Panc1 (cell line): Measurements from ENCODE around the gene NEURL1B. TPM values are rescaled to one million over a fixed set of nuclear protein-coding genes. Genes with fewer than 3 reads are reported as not detected.

Experiments
- ATAC-seq: fragments of 200-7000 bp; cut with Tn5 transposase; 2 replicates; pipeline ENCODE4 v1.9.1; 2020; ENCODE audit warnings: mild to moderate bottlenecking, moderate library complexity
- BruUV-seq: library from RNA; stranded (reverse); fragments of 400-500 nt; replicated peaks from 2 replicates; lab custom pipeline; 2021; lab: Mats Ljungman, UMichigan
- CTCF ChIA-PET: fragments of 300-600 bp; sonication (Branson Sonifier 250); formaldehyde crosslinking; loops from one replicate; lab custom pipeline; 2022; ENCODE audit warnings: antibody characterized with exemption; lab: Charles Lee
- POLR2A ChIA-PET: fragments of 300-600 bp; sonication (Branson Sonifier 250); formaldehyde crosslinking; loops from one replicate; lab custom pipeline; 2022; ENCODE audit warnings: antibody characterized with exemption; lab: Charles Lee
- DNase-seq: peaks from one replicate; pipeline ENCODE4 v3.0.0-alpha.2; 2010; ENCODE audit warnings: low read depth, low spot score
- H3K27ac ChIP-seq: 2 replicates; pipeline ENCODE4 v1.5.1; 2011; ENCODE audit warnings: mild to moderate bottlenecking, low read length, inconsistent platforms
- H3K27me3 ChIP-seq: fragments of 200-500 bp; sonication (Bioruptor generic); 2 replicates; pipeline ENCODE4 v1.6.0; 2014; ENCODE audit warnings: low read length, inconsistent platforms; ENCODE audit not compliant: control insufficient read depth, insufficient read depth
- H3K36me3 ChIP-seq: fragments of 200-500 bp; sonication (Bioruptor generic); 2 replicates; pipeline ENCODE4 v1.5.1; 2014; ENCODE audit warnings: inconsistent platforms, mild to moderate bottlenecking, low read length, moderate library complexity; ENCODE audit not compliant: control insufficient read depth, insufficient read depth
- H3K4me1 ChIP-seq: 2 replicates; pipeline ENCODE4 v1.5.1; 2011; ENCODE audit warnings: inconsistent platforms, mild to moderate bottlenecking, low read length, moderate library complexity; ENCODE audit not compliant: control insufficient read depth, insufficient read depth
- H3K4me3 ChIP-seq, 2 experiments: 2 replicates each; pipeline ENCODE4 v1.5.1; 2011 to 2012; ENCODE audit warnings: low read depth in 2 of 2, low read length in 2 of 2, mild to moderate bottlenecking in 2 of 2, inconsistent platforms in 1 of 2, moderate library complexity in 1 of 2
- H3K9me3 ChIP-seq: fragments of 200-500 bp; sonication (Bioruptor generic); 2 replicates; pipeline ENCODE4 v1.5.1; 2014; ENCODE audit warnings: low read depth, mild to moderate bottlenecking, inconsistent platforms, low read length, moderate library complexity; ENCODE audit not compliant: control insufficient read depth, insufficient read depth
- POLR2AphosphoS5 ChIP-seq: IDR thresholded peaks from 2 replicates; pipeline ENCODE4 v1.6.1; 2012; ENCODE audit warnings: mild to moderate bottlenecking, low read depth, low read length, moderate library complexity
- SIN3A ChIP-seq: IDR thresholded peaks from 2 replicates; pipeline ENCODE4 v1.6.1; 2012; ENCODE audit warnings: low read depth, mild to moderate bottlenecking, low read length, moderate library complexity, borderline replicate concordance; ENCODE audit not compliant: insufficient read depth
- TCF7L2 ChIP-seq: IDR thresholded peaks from 2 replicates; pipeline ENCODE4 v1.6.1; 2011; ENCODE audit warnings: mild to moderate bottlenecking, low read depth, low read length, inconsistent platforms
- in situ Hi-C: cut with HindIII; loops from 2 replicates; pipeline ENCODE4 v1.10.0; 2016; ENCODE audit warnings: low sequenced_read_pairs, low pct_unique_long_range_greater_than_20kb
- intact Hi-C: fragments of 100-400 bp; cut with micrococcal nuclease; formaldehyde crosslinking; loops from one replicate; pipeline ENCODE4 v1.10.0; 2022; ENCODE audit not compliant: unreplicated experiment
- total RNA-seq: library from RNA; stranded (reverse); gene quantifications from one replicate; pipeline ENCODE4 v1.2.1, GENCODE V29; 2021; ENCODE audit not compliant: unreplicated experiment
- TF ChIP-seq, protein P1 (sequence below): fragments of 450-650 bp; IDR thresholded peaks from 2 replicates; pipeline ENCODE4 v1.5.1; 2017; ENCODE audit warnings: mild to moderate bottlenecking
- TF ChIP-seq, protein P2 (sequence below), 2 experiments: IDR thresholded peaks; 2 replicates each; pipeline ENCODE4 v1.6.1; 2011 to 2012; ENCODE audit warnings: low read depth in 2 of 2, control low read depth in 1 of 2, low read length in 1 of 2, mild to moderate bottlenecking in 1 of 2, moderate library complexity in 1 of 2; ENCODE audit not compliant: insufficient read depth in 1 of 2

NEURL1B gene
- total RNA-seq, 1 experiment from 2014 or later = 5.3 TPM

DNA sequence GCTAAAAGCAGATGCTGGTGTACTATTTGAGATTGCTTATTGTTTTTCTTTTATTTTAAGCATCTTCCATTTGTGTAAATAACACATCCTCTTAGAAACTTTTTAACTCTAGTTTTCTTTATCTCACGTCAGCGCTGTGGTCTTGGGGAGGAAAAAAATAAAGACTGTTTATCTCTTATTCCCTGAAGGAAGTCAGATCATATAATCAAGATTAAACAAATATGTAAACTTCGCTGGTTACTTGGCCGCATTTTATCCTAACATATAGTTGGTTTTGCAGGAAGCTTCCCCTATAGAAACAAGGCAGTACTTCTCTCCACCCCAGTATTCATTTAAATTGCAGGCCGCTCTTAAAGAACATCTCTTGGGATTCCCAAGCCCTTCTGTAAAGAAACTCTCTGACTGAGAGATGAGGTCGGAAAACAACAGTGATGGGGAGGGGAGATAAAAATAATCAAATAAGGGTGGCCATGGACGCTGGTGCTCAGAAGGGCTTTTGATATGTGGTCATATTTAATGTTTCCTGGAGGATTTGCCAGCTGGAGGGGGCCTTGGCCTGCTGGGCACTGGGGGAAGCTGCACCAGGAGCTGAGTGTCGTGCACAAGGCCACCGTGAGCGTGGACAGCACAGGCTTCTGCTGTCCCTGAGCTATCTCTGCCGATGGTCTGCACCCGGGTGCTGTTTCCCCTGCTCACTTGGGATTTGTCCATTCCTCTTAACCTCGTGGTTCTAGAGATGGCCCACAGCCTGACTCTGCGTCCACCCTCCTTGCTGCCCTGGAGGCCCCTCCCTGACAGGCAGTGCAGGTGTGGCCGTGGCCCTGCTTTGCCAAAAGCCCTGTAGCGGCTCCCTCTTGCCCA, 23.8 kb downstream of the NEURL1B start:
- CTCF ChIA-PET = interaction anchor here (0.5 to 0.6 kb wide), 2 partner anchors 17 to 21 kb away, joined by 3 to 5 read pairs; no protein-coding TSS in a partner anchor
- no peak for DNase-seq

DNA sequence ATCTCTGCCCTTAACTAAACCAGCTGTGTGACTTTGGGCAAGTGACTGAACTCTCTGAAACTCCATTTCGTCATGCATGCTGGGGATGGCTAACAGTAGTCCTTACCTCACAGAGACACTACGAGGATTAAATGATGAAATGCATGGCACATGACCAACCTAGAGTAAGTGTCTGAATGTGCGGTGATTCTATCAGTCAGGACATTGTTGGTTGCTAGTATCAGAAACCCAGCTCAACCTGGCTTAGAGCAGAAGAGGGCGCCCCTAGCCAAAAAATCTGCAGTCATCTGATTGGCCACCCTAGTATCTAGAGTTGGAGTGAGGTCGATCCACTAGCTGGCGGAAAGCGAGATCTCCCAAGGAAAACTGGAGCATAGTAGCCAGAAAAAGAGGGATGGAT, 25.2 kb downstream of the NEURL1B start:
- ChIA-PET CTCF (interaction anchor here (0.5 to 0.7 kb wide), 4 partner anchors 19 to 246 kb away, joined by 3 to 5 read pairs (median 4); no protein-coding TSS in a partner anchor), POLR2A (interaction anchor here (0.7 kb wide), 1 partner anchor 155 kb away, joined by 3 read pairs; no protein-coding TSS in a partner anchor)
- in situ Hi-C loops (no loop called here), intact Hi-C loops (no loop called here)
- H3K4me1 ChIP-seq = no peaks in the 10 kb centered on the region
- no peaks in the 10 kb centered on the region for H3K9me3 ChIP-seq
- H3K4me3 ChIP-seq = no peak overlapping the region
- H3K36me3 ChIP-seq = no peaks in the 10 kb centered on the region
- no peak overlapping the region for H3K27ac ChIP-seq
- no peaks in the 10 kb centered on the region for H3K27me3 ChIP-seq
- 0 out of 2 replicates have a peak, but pooled peaks have one; percentile 39 for ATAC-seq
- no TSS peak for BruUV-seq
- TF ChIP-seq, protein P1, sequence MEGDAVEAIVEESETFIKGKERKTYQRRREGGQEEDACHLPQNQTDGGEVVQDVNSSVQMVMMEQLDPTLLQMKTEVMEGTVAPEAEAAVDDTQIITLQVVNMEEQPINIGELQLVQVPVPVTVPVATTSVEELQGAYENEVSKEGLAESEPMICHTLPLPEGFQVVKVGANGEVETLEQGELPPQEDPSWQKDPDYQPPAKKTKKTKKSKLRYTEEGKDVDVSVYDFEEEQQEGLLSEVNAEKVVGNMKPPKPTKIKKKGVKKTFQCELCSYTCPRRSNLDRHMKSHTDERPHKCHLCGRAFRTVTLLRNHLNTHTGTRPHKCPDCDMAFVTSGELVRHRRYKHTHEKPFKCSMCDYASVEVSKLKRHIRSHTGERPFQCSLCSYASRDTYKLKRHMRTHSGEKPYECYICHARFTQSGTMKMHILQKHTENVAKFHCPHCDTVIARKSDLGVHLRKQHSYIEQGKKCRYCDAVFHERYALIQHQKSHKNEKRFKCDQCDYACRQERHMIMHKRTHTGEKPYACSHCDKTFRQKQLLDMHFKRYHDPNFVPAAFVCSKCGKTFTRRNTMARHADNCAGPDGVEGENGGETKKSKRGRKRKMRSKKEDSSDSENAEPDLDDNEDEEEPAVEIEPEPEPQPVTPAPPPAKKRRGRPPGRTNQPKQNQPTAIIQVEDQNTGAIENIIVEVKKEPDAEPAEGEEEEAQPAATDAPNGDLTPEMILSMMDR = no peak; the same call in 1 of the 2 replicates
- no peak for TF ChIP-seq SIN3A
- TF ChIP-seq POLR2AphosphoS5 = no peak
- TF ChIP-seq, protein P2, sequence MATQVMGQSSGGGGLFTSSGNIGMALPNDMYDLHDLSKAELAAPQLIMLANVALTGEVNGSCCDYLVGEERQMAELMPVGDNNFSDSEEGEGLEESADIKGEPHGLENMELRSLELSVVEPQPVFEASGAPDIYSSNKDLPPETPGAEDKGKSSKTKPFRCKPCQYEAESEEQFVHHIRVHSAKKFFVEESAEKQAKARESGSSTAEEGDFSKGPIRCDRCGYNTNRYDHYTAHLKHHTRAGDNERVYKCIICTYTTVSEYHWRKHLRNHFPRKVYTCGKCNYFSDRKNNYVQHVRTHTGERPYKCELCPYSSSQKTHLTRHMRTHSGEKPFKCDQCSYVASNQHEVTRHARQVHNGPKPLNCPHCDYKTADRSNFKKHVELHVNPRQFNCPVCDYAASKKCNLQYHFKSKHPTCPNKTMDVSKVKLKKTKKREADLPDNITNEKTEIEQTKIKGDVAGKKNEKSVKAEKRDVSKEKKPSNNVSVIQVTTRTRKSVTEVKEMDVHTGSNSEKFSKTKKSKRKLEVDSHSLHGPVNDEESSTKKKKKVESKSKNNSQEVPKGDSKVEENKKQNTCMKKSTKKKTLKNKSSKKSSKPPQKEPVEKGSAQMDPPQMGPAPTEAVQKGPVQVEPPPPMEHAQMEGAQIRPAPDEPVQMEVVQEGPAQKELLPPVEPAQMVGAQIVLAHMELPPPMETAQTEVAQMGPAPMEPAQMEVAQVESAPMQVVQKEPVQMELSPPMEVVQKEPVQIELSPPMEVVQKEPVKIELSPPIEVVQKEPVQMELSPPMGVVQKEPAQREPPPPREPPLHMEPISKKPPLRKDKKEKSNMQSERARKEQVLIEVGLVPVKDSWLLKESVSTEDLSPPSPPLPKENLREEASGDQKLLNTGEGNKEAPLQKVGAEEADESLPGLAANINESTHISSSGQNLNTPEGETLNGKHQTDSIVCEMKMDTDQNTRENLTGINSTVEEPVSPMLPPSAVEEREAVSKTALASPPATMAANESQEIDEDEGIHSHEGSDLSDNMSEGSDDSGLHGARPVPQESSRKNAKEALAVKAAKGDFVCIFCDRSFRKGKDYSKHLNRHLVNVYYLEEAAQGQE (IDR thresholded peaks at IDR 0.05; ENCODE audit: insufficient read depth in 1 of 2, low read depth in 2 of 2, low read length in 1 of 2) = no peak
- no peak for TF ChIP-seq TCF7L2
- DNase-seq = no peak

More for the DNA sequence above, 23.8 kb downstream of the NEURL1B start:
- in situ Hi-C loops (no loop called here), intact Hi-C loops (no loop called here)
- no peak for TF ChIP-seq POLR2AphosphoS5
- TF ChIP-seq SIN3A = no peak
- TF ChIP-seq, protein P1 = no peak
- no peak for TF ChIP-seq TCF7L2
- TF ChIP-seq, protein P2 (IDR thresholded peaks at IDR 0.05; ENCODE audit: insufficient read depth in 1 of 2, low read depth in 2 of 2, low read length in 1 of 2) = no peak
- Histone ChIP-seq H3K36me3 (no peaks in the 10 kb centered on the region), H3K27ac (no peak overlapping the region), H3K4me3 (no peak overlapping the region), H3K4me1 (peaks cover 4% of the 10 kb centered on the region), H3K27me3 (no peaks in the 10 kb centered on the region), H3K9me3 (no peaks in the 10 kb centered on the region)
- POLR2A ChIA-PET = interaction anchor here (0.6 kb wide), 1 partner anchor 182 kb away, joined by 3 read pairs; no protein-coding TSS in a partner anchor
- ATAC-seq = no peak
- BruUV-seq = no TSS peak
